CD4-positive, alpha-beta T cell treated with Interleukin-6 for 4 hours (primary cell): ENCODE measurements around the gene MYL4.
A peak's percentile ranks its signal among the peaks of the same experiment; 100 is the strongest.
"Not testable (repeated sequence)": the region's sequence is repeated elsewhere in the genome, so short reads cannot be mapped to it uniquely, and the experiment has no call there.

Experiments
- DNase-seq: peaks from one replicate; pipeline ENCODE4 v3.0.0-alpha.2; 2020; ENCODE audit warnings: mixed read lengths

Gene MYL4

DNA sequence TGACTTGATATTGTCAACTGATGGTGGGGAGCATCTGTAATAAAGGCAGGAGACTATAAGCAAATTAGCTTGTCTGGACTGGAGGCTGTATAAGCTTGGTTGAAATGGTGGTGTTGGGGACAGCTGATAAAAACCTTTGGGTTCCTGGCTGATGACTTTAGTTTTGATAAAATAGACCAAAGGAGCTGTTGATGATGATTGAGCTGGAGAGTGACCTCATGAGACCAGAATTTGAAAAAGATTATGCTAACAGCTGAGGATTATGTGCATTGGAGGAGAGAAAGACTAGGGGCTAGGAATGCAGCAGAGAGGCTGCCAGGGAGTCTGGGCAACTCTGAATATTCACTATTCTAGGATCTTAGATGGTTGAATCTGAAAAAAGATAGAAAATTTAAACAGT lies 11.3 kb upstream of the MYL4 start:
- DNase-seq = no peak

GRCh38 chr17:47199627-47200324 lies 9.4 kb upstream of the MYL4 start:
- DNase-seq = no peak

- DNase-seq = no peak
These were observed 8.9 kb upstream of the MYL4 start for GRCh38 chr17:47200325-47200664.

- no peak for DNase-seq
These were observed 8.0 kb upstream of the MYL4 start for GRCh38 chr17:47201166-47201565.

GRCh38 chr17:47203984-47204721 lies 5.0 kb upstream of the MYL4 start:
- DNase-seq = peak; percentile 71

DNA sequence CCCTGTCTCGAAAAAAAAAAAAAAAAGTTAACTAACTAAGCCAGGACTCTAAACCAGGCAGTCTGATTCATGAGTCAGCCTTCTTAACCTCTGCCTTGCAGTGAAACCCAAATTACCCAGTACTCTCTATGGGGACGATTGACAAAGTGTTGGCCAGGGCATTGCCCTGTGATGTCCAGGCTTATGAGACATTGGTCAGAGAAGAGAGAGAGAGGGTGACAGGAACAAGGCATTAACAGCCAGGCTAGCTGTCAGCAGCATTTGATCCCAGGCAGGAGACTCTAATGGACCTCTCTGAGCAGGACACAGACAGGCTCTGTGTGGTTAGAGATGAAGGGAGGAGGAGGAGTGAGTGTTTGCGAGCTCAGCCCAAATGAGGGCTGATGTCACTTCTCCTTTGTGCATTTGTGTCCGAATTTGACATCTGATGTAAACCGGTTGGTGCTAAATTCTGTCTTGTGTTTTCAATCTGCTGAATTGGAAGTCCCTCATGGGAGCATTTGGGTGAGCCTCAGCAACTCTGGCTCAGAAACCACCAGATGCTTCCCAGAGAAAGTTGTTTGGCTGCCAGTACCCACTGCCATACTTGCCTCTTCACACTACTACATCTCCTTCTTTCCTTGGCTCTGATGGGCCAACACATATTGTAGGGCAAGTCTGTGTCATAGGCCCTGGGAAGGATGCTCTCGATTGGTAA lies 4.3 kb upstream of the MYL4 start:
- peak; percentile 55 for DNase-seq

- DNase-seq = peak; percentile 78
These were observed 3.7 kb upstream of the MYL4 start for GRCh38 chr17:47205419-47205963.

- DNase-seq = no peak
These were observed 1.7 kb upstream of the MYL4 start for GRCh38 chr17:47207143-47208067.

DNA sequence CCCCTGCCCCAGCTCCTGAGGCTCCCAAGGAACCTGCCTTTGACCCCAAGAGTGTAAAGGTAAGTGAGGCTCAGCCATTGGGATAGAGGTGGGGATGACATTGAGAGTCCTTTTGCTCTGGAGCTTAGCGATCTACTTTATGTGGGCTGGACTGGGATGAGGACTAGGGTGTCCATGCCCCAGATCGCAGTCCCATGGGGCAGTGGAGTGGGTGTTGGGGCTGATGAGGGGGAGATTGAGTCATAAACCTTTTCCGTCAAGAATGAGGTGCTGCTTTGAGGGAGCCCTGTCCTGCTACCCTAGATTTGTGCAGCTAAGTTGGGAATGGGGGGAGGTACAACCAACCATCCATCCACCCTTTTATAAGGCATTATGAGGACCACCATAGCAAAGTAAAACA lies 351 bp downstream of the MYL4 start:
- DNase-seq = no peak

DNA sequence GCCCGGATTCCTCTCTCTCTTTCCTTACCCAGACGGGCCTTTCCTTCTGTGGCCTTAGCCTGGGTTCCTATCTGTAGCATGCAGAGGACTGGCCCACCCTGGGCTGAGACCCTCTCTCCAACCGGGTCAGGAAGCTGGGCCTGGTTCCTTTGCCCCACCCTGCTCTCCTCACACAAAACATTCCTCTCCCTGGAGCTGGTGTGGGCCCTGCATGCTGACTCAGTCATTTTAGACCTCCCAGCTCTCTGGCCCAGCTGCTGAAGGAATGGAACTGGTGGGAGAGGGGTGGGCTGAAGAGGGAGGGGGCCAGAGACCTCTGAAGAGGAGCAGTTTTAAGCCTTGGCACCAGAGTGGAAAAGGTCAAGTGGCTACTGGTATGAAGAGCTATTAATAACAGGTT lies 957 bp downstream of the MYL4 start:
- DNase-seq = no peak

GRCh38 chr17:47210779-47211178 lies 1.6 kb downstream of the MYL4 start:
- no peak for DNase-seq

DNA sequence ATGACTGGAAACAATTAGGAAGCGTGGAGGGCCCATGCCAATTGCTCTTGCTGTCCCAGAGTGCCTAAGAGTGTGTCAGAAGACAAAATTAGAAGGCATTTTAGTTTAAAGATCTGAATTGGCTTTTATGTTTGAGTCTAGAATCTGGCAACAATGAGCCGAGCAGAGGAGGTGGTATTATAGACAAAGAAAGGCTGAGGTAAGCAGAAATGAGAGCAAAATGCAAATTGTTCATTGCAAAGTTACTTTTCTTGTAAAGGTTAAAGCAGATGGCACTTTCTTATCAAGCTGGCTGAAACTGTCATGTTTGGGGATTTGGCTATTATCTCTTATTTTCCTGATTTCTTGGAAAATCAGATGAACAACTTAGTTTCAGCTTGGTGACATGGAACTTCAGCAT lies 3.3 kb downstream of the MYL4 start:
- DNase-seq = no peak

- DNase-seq = no peak
These were observed 4.4 kb downstream of the MYL4 start for GRCh38 chr17:47213540-47213939.

GRCh38 chr17:47214931-47215330 lies 5.8 kb downstream of the MYL4 start:
- DNase-seq = no peak

- DNase-seq = not testable (repeated sequence)
These were observed 7.7 kb downstream of the MYL4 start for GRCh38 chr17:47216821-47217220.

DNA sequence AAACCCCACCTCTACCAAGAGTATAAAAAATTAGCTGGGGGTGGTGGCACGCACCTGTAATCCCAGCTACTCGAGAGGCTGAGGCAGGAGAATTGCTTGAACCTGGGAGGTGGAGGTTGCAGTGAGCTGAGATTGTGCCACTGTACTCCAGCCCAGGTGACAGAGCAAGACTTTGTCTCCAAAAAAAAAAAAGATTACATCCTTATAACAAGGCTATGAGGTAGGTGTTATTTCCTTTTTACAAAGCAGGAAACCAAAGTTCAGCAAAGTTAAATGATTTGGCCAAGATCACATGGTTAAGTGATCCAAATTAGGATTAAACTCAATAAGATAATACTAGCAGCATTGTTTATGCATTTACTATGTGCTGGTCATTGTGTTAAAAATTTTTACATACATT lies 8.1 kb downstream of the MYL4 start:
- not testable (repeated sequence) for DNase-seq

- DNase-seq = no peak
These were observed 9.8 kb downstream of the MYL4 start for GRCh38 chr17:47218896-47219430.

DNA sequence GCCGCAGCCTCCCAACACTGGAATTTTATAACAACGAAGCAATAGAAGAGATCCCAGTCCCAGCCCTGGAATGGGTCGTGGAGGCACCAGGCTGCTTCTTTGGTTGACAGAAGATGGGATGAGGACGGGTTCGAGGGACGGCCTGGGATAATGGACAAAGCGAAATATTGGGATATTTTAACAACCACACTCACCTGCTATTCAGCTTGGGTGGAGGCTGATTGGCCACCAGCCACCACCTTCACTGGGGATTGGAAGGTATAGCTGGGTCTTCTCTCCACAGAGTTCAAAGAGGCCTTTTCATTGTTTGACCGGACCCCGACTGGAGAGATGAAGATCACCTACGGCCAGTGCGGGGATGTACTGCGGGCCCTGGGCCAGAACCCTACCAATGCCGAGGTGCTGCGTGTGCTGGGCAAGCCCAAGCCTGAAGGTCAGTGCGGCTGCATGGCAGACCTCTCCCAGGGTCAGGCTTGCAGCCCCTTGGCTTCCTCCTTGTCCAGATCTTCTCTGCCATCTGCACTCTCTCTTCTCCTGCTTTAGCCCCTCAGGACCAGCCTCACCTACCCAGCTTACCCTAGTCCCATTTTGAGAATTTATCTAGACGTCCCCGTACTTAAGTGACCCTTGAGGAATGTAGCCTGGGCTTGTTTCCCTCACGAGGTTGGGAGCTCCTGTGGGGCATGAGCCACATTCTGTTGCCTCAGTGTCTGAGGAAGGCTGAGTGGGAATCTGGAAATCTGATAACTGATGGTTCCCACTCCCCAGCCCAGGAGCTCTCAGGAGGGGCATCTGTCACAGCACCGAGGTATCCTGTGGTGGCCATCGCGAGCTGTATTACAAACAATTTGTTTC lies 10.7 kb downstream of the MYL4 start:
- DNase-seq = no peak

DNA sequence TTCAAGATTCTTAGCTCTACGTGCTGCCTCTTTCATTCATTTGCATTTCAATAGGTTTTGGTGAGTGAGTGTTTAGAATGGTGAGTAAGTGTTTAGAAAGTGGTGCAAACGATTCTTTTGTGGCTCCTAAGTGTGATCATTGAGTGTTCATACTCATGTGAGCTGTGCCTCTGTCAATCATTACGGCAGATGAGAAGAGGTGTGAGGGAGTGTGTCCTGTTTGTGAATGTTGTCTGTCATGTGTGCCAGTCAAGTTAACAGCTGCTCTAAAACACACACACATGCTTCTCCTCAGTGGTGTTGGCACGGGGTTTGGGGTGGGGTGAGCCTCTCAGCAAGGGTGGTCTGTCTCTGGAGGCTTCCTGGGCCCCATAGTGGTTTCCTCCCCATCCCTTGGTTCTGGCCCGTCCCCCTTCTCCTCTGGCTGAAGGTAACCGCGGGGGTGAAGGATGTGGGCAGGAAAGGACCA lies 11.4 kb downstream of the MYL4 start:
- DNase-seq = no peak

GRCh38 chr17:47221154-47221553 lies 12.0 kb downstream of the MYL4 start:
- no peak for DNase-seq

- DNase-seq = no peak
These were observed 12.9 kb downstream of the MYL4 start for GRCh38 chr17:47222047-47222446.
